HG03103 (cell line): Measurements from ENCODE around the gene PLXNA2.

Experiments
- ATAC-seq: cut with Tn5 transposase; IDR thresholded peaks from one replicate; pipeline ENCODE4 v1.9.1; 2021; ENCODE audit warnings: low read depth; ENCODE audit not compliant: unreplicated experiment

Gene PLXNA2

DNA sequence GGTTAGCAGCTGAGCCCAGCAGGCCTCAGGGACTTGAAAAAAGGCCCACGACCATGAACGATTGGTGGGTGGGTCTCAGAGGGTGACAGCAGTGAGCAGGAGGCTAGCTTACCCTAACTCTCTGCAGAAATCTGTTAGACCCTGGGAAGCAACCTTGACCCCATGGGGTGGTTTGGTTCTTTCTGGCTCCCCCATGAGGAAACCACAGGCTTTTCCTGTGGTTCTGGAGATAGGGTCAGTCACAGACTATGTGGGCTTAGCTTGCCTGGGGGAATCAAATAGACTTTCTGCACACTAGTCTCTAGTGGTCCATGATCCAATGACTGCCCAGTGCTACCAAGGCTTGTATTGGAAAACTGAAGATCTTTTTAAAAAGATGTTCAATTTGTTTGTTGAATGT is 118.1 kb downstream of the PLXNA2 start:
- ATAC-seq: no peak

DNA sequence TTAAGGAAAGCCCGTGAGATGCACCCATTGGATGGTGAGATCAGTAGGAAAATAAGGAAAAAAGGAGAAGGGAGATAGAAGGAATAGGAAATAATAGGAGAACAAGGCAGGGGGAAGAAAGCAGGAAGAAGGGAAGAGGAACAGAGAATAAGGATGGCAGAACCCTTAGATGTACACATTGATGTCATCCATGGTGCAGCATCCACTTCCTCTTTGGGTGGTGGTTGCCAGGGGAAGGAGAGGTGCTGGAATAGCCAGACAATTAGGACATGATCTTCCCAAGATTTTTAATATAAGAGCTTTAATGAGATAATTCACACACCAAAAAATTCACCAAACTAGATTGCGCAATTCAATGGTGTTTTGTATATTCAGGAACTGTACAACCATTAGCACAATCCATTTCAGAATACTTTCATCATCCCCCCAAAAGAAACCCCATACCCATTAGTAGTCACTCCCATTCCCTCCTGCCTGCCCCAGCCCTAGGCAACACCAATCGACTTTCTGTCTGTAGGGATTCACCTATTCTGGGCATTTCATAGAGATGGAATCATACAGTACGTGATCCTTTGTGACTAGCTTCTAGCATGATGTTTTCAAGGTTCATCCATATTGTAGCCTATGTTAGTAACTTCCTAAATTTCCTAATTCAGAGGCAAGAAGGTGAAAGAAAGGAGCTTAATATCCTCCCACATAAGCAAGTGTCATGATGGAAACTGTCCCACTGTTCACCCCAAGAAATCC is 121.4 kb downstream of the PLXNA2 start:
- ATAC-seq: no peak

DNA sequence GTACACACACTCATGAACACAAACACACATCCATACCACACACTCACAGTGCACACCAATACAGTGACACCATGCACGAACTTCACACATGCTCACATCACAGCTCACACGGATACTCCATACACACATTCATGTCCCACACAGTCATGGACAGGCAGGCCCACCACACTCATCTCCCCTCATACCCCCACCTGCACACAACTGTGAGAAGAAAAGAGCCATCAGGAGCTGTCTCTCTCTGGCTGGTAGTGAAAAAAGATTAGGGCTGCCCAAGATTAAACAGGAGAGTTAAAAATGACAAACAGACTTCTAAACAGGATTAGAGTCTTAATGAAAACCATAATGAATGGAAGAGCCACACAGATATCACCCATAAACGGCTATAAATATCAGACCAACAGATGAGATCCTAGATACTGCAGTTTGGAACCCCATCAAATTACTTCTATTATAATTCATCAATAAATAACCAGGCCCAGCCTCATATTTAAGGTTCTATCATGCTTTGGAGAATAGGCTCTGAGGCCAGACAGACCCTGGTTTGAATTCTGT is 122.3 kb downstream of the PLXNA2 start:
- no peak for ATAC-seq

DNA sequence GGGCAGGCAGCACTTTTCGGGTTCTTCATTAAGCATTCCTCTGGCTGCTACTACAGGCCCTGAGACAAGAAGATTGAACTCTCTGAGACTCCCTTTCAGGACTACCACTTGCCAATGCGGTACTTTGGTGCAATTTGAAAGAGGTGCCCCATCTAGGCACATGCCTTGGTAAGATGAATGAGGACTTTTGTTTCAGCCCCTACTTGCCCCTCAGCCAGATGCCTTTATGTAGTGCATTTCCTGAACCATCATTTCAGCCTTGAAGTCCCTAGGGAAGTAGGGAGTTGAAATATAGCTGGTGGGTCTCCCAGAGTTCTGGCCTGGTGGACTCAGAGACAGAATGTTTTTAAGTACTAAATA is 123.8 kb downstream of the PLXNA2 start:
- ATAC-seq: no peak

DNA sequence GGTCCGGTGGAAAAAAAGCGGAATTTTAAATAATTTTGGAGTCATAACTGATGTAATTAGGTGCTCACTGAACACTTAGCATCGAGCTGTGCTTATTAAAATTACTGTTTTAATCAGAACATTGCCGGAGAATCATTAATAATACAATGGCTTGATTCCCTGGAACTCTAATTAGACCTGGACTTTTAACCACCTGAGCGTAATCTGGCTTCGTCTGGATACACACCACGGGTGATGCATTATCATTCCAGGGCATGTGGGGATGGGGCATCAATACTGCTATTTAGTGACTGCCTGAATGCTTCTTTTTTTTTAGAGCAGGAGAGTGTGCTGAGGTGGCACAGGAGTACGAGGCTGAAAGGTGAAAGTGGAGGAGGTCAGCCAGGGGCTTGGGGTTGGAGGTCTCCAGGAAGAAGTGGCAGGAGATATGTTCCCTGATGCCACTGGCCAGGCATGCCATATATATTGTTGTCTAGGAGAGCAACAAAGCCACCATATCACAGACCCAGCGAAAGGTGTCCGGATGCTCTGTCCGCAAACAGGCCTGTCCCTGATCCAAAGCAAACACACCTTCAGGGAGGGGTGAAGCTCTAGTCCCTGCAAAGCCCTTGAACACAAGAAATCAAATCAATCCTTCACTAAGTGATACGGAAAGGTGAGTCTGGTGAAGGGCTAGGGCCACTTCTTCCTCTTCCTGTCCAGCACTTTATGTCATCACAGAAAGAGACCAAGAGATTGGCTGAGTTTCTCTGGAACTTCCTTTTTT is 125.2 kb downstream of the PLXNA2 start:
- no peak for ATAC-seq

DNA sequence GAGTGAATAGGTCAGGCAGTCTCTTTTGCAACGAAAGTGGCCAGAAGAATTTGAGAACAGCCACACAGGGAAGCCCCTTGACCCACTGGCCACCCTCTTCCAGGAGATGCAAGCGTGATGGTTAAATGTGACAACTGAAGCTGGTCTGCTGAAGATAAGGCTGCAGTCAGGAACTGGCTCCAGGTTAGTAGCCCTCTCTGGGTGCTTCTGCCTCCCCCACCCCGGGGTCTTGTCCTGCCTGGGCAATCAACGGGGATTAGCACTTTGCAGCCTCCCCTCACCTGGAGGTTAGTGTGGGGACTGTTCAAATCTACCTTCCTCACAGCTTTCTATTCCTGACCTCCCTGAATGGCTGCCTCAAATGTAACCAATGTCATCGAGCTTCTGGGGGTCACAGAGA is 125.9 kb downstream of the PLXNA2 start:
- no peak for ATAC-seq

DNA sequence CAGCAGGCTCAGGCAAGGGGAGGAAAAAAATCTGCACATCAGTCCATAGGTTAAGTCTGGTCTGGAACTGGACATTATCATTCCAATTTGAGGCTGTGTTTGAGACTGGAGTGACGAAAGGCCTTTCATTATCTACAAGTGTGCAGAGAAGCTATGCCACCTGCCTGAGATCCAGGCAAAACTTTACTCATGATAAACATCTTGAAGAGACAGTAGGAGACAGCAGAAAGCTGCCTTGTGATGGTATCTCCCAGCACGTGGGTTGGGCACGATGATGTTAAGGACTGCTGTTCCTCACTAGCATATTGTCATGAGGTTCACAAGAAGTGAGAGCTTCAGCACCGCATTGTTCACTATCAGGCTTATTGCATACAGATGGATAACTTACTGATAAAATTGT is 126.4 kb downstream of the PLXNA2 start:
- ATAC-seq: no peak

DNA sequence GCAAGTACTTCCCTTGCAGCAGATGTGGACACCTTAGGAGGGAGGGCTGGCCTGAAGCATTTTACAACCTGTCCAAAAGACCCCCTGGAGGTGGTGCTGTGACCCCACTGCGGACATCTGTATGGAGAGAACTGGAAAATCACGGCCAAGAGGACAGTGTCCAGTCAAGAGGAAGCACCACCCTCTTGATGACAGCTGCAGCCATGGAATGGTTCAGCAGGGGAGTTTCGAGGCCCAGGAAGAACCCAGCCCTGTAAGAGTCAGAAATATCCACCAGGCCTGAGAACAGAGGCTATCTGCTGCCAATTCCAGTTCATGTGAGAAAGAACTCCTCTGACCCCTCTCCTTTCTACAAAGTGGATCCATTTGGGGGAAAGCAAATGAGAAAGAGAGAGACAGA is 126.8 kb downstream of the PLXNA2 start:
- ATAC-seq: no peak

DNA sequence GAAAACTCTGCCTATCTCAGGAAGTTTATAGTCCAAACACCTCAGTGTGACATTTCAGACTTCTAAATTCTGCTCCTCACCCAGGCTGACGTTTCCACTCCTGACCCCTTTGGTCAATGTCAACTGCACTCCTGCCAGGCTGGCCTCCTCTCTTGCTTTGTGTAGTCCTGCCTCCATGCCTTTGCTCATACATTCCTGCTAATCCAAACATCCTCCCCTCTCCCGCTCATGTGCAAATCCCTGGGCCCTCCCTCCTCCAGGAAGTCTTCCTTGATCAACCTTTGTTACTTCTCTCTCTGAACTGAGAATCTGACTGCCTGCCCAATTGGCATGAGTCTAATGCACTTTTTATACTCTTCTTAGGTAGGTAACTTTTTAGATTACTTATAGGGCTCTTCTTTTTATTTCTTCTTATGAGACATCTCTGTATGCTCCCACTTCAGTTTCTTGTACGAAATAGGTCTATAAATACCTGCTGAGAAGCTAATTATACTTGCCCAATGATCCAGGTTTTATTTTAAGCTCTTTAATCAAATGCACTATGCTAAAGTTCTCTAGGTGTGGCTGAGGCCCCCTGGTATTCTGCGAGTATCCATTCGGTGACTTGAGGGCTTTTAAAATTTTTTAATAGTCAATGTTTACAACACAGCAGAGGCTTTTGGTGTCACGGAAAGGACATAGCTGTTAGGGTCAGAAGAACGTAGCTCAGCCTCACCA is 128.1 kb downstream of the PLXNA2 start:
- no peak for ATAC-seq

DNA sequence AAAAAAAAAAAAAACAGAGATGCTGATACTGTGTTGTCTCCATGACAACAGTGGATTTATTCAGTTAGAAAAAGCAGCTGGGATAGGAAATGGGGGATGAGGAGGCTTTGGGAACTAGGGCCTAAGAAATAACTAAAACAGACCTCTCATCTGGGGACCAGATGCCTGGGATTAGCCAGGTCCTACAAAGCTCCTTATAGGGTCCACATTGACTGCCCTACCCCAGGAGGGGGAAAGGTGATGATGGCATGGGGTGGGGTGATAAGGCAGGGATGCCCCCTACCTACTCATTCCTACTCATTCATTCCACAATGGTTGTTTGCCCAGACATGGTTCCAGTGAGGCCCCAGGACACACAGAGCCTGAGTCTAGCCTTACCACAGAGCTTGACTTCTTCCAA is 131.2 kb downstream of the PLXNA2 start:
- no peak for ATAC-seq

DNA sequence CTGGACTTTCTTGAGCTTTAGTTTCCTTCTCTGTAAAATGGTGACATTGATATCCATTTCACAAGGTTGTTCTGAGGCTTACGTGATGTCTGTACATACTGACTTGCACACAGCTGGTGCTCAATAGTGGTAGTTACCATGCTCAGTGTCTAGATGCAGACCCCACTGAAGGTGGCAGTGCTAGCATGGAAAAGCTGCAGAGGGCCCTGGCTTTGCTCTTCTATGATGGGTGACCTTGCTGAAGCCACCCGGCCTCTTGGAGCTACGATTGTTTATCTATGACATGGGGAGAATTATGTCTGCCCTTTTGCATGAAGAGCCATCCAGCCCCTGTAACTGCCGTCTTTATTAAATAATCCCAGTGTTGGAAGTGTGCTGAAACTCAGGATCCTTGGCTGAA is 131.8 kb downstream of the PLXNA2 start:
- no peak for ATAC-seq

DNA sequence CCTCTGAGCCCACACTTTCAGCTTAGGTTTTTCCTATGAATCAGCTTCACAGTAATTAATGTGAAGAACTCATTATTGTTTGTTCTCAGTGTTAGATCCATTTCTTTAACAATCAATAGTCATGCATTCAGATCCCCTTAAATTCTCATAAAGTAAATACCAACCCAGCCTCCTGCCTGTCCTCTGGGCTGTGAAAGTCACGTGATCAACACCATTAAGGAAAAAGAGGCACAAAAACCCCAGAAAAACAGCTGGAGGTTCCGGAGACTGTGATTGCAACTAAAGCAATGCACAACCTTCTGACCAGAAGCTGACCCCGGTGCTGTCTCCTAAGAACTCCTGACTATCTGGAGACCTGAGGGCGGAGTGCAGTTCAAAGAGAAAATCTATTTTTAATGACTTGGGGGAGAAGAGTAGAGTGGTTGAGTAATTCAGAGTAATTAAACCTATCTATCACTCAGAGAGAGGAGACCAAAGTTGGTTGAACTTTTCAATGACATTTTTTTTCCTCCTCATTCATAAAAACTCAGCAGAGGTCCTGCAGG is 132.5 kb downstream of the PLXNA2 start:
- no peak for ATAC-seq

DNA sequence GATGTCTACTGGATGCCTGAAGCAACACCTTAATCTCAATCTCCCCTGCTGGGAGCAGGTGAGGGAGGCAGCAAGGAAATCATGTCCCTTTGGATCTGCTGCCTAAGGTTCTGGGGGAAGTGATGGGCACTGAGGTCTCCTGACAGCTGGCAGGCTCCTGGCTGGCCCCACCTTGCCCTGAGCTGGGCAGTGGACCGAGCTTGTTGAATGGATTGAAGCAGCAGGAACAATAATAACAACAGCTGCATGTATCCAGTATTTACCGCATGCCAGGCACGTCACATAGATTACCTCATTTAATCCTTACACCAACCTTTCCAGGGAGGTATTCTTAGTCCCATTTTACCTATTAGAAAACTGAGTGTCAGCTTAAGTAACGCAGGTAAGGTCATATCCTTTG is 133.9 kb downstream of the PLXNA2 start:
- ATAC-seq: no peak

DNA sequence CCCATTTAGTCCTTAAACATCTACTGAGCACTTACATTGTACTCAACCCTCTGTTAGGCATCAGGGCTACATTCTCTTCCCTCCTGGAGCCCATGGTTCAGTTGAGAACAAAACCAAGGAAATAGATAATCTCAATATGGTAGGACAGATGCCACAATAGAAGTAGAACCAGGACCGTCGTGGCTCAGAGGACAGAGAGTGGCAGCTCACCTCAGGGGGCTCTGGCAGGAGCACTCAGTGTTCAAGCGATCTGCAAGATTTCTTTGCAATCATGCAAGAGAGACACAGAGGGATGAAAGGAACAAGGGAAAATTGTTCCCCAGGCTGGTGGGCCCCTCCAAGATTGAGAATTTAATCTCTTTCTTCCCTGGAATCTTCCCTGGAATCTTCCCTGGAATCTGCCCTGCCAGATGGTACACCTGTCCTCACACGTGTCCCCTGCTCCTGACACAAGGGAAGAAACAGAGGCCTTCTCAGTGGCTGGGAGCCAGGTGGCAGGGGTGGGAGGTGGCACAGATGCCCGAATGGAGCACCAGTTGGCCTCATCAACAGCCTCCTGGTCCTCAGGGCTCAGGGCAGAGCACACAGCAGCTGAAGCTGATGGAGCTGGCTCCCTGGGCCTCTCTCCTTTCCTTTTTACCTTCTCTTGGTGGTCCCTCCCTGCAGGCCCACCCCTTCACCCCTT is 135.4 kb downstream of the PLXNA2 start:
- ATAC-seq: no peak

DNA sequence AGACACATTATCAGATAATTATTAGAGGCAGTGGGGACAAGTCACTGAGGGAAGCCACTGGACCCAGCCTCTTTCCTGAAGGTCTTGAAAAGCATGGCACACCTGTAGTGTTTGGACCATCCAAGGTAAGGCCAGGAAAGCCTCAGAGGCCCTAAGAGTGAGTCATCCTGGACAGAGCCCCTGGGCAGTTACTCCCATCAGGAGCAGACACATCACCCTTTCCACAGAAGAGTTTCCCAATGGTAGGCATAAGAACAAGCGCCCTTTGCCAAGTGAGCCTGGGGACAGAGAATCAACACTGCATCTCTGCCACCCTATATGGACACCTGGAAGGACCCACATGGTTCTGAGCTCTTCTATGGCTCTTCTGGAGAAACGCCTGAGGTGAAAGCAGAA is 136.0 kb downstream of the PLXNA2 start:
- ATAC-seq: no peak

DNA sequence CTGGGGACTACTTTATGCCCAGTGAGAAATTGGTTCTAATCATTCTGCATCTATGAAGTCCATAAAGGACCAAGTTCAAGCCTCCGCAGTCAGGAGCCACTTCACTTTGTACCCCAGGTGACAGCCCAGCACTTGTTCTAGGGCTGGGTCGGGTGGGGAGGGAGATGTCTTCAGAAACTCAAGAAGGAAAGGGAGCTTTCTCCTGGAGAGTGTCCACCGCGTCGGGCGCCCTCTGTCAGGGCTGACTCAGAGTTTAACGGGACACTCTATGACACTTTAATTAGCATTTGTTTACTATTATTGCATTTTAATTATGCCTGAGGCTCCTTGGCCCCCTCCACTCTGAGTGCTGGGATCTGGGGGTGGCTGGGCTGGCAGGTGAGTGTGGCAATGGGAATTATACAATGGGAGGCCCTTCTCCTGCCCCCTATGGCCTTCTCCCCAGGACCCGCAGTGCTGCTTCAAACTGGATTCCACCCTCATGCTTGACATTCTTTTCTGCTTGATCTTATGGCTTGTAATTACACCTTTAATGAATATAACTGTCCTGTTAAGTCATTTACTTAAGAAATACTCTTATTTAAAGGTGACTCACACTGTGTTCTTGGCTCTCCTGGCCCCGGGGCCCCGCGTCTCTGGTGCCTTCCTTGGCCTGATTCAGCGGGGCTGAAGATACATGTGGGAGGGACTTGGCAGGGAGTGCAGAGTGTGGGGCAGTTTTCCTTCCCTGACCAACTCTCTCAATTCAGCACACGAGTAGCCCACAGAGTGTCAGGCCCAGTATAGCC is 136.6 kb downstream of the PLXNA2 start:
- no peak for ATAC-seq

DNA sequence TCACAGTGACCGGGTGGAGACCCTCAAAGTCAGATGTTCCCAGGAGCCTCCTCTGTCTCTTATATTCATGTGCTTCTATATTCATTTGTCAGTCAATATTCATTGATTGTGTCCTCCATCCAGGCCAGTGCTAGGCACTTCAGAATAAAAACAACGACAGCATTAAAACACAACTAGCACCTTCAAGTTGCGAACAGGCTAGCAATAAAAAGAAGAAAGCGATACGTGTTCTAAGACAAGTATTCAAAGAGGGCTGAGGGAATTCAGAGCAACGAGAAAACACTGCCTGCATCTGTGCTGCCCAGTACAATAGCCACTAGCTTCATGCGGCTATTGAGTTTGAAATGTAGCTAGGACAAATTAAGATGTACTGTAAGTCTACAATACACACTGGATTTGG is 138.0 kb downstream of the PLXNA2 start:
- no peak for ATAC-seq

DNA sequence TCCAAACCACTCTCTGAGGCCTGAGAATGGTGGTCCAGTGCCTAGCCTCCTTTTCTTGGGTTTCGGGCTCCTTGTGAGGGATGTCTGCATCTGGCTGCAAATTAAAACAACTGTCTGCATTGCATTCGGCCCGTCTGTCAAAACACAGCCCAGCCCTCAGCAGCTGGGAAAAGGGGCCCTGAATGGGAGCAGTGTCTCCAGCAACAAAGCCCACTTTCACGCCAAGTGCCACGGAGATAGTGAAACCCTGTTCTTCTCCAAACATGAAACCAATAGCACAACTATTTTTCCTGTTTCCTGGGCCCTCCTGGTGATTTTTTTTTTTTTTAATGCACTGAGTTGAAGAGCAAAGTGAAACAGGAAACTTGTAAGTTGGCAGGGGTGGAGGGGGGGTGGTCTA is 138.4 kb downstream of the PLXNA2 start:
- ATAC-seq: no peak

DNA sequence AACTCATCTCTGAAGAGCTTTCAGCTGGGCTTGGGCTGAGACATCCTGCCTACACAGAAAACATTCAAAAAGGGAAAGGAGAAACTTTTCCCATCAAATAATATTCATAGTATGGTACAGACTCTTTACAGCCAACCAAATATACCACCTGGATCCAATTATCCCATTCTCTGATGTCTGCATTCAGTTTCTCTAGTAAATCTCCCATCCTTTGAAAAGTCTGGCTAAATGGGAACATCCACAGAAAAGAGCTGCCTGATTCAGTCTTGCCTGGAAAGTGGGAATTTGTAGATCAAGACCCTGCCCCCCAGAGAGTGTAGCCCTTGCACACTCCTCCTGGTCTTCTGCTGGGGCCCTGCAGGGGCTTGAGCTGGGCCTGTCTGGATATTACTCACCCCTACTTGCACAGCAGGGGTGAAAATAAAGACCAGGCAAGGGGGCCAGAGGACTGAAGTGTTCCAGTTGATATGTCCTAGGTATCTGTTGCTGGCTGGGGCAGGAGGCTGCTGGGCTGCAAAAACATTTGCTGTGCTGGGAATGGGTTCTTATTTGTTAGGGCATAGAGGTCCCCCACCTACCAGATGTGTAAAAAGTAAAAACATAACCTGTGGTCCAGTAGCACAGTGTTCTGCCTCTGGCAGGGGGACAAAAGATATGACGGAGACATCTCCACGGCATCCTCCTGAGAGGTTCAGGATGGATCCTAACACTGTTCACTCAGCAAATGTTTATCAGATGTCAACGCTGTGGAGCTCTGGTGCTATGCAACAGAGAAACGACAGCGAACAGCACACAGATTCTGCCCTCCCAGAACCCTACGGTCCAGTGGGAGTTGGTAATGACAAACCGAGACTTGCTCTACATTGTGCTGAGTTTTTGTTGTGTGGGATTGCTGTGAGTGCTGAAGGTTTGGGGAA is 140.3 kb downstream of the PLXNA2 start:
- ATAC-seq: no peak
